Keratinocyte (primary cell): Measurements from ENCODE around the gene TAF1C. TPM values are rescaled to one million over a fixed set of nuclear protein-coding genes. Genes with fewer than 3 reads are reported as not detected.

Experiments
- DNase-seq: peaks from one replicate; pipeline ENCODE4 v3.0.0-alpha.2; 2011; ENCODE audit warnings: low read depth, missing footprints, low spot score
- FAIRE-seq: peaks from 2 replicates; lab custom pipeline; 2011; peaks lifted over from hg19 to GRCh38; lab: Jason Lieb, UNC
- H2AFZ ChIP-seq: 2 replicates; pipeline ENCODE4 v1.6.0; 2012; ENCODE audit warnings: low read length, control low read depth, inconsistent platforms; ENCODE audit not compliant: control insufficient read depth
- H3K27ac ChIP-seq: 2 replicates; pipeline ENCODE4 v1.5.1; 2011; ENCODE audit warnings: low read length; ENCODE audit not compliant: control insufficient read depth, insufficient read depth
- H3K27me3 ChIP-seq: 3 replicates; pipeline ENCODE4 v1.6.0; 2011; ENCODE audit warnings: low read length; ENCODE audit not compliant: control insufficient read depth, insufficient read depth; ENCODE audit errors: extremely low read depth
- H3K36me3 ChIP-seq, 2 experiments: 2 replicates in 1 of 2; 3 replicates in 1 of 2; pipeline ENCODE4 v1.5.1; 2011; ENCODE audit warnings: low read length in 2 of 2, mild to moderate bottlenecking in 1 of 2; ENCODE audit not compliant: control insufficient read depth in 2 of 2, insufficient read depth in 2 of 2; ENCODE audit errors: extremely low read depth in 1 of 2
- H3K4me1 ChIP-seq: 3 replicates; pipeline ENCODE4 v1.5.1; 2011; ENCODE audit warnings: low read length; ENCODE audit not compliant: control insufficient read depth, insufficient read depth; ENCODE audit errors: extremely low read depth
- H3K4me2 ChIP-seq: 3 replicates; pipeline ENCODE4 v1.6.0; 2011; ENCODE audit warnings: low read depth, low read length; ENCODE audit not compliant: control insufficient read depth, insufficient read depth; ENCODE audit errors: extremely low read depth
- H3K4me3 ChIP-seq, 3 experiments: fragments of 200-600 bp in 1 of 3; sonication (generic) in 1 of 3; 2 replicates in 2 of 3; 3 replicates in 1 of 3; pipeline ENCODE4 v1.5.1; 2011 to 2016; ENCODE audit warnings: low read length in 3 of 3, mild to moderate bottlenecking in 3 of 3, control low read depth in 2 of 3, inconsistent platforms in 1 of 3, low read depth in 1 of 3, mixed read lengths in 1 of 3, mixed run types in 1 of 3, moderate library complexity in 1 of 3; ENCODE audit not compliant: control insufficient read depth in 2 of 3, insufficient read depth in 2 of 3; ENCODE audit errors: extremely low read depth in 1 of 3
- H3K79me2 ChIP-seq: 2 replicates; pipeline ENCODE4 v1.6.0; 2012; ENCODE audit warnings: low read length; ENCODE audit not compliant: control insufficient read depth, insufficient read depth
- H3K9ac ChIP-seq: 3 replicates; pipeline ENCODE4 v1.6.0; 2011; ENCODE audit warnings: low read length; ENCODE audit not compliant: control insufficient read depth, insufficient read depth; ENCODE audit errors: extremely low read depth
- H3K9me1 ChIP-seq: 3 replicates; pipeline ENCODE4 v1.6.0; 2011; ENCODE audit warnings: low read length; ENCODE audit not compliant: control insufficient read depth, insufficient read depth; ENCODE audit errors: extremely low read depth
- H3K9me3 ChIP-seq: 2 replicates; pipeline ENCODE4 v1.5.1; 2012; ENCODE audit warnings: low read depth, low read length; ENCODE audit not compliant: control insufficient read depth
- H4K20me1 ChIP-seq: 3 replicates; pipeline ENCODE4 v1.6.0; 2011; ENCODE audit warnings: low read length; ENCODE audit not compliant: control insufficient read depth, insufficient read depth; ENCODE audit errors: extremely low read depth
- EZH2 ChIP-seq: IDR thresholded peaks from one replicate; pipeline ENCODE4 v1.6.1; 2012; ENCODE audit warnings: inconsistent platforms, mild to moderate bottlenecking, low read length, moderate library complexity
- dilution Hi-C: fragments of 300-500 bp; cut with MboI; formaldehyde crosslinking; loops from one replicate; pipeline ENCODE4 v1.7.0; 2020; ENCODE audit warnings: low sequenced_read_pairs; ENCODE audit not compliant: extremely low pct_ligation_motif_present
- polyA plus RNA-seq, 5 experiments: library from polyadenylated mRNA; depleted of rRNA in 3 of 5; stranded (reverse) in 3 of 5; stranded (forward) in 1 of 5; unstranded in 1 of 5; fragments of >200 nt; gene quantifications; 1 replicate in 1 of 5; 2 replicates in 3 of 5; 3 replicates in 1 of 5; pipeline versions ENCODE4 v1.2.1 to v1.2.3, GENCODE V29; 2011 to 2012; ENCODE audit warnings: missing spikeins in 2 of 5, low read depth in 1 of 5, low replicate concordance in 1 of 5
- TF ChIP-seq, protein P1 (sequence below), 3 experiments: IDR thresholded peaks in 1 of 3; conservative IDR thresholded peaks in 1 of 3; optimal IDR thresholded peaks in 1 of 3; 2 replicates in 2 of 3; 3 replicates in 1 of 3; pipeline versions ENCODE3 to v1.5.1; 2011; ENCODE audit warnings: low read length in 3 of 3, mild to moderate bottlenecking in 3 of 3, moderate library complexity in 2 of 3, control low read depth in 1 of 3, inconsistent platforms in 1 of 3; ENCODE audit not compliant: insufficient read depth in 2 of 3; ENCODE audit errors: extremely low read depth in 1 of 3

The TAF1C gene
- polyA plus RNA-seq, 1 donor (not counting 4 experiments of a cell fraction or from before 2014, with no cell fraction given) = 6.5 TPM

DNA sequence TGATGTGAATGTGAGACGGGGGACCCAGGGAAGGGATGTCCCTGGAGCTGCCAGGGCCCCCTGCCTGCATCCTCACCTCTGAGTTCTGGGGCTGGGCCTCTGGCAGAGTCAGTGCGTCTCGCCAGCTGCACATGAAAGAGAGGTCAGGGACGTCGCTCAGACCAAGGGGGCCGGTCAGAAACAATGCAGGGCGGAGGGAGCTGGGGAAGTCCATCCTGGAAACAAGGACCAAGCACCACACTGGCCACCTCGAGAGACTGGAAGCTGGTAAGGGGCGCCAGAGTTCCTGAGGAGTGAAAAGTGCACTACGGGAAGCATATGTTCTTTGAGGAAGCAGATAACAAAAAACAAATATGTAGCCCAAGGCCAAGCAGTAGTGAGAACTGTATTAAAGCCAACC is 2.1 kb downstream of the TAF1C start:
- Histone ChIP-seq H3K4me2 (no peak overlapping the region), H3K27ac (no peak overlapping the region), H3K36me3 (peaks cover 8 to 22% of the 10 kb centered on the region in 2 experiments), H3K9me1 (no peaks in the 10 kb centered on the region), H3K9me3 (no peaks in the 10 kb centered on the region), H3K27me3 (no peaks in the 10 kb centered on the region), H3K79me2 (peaks cover 34% of the 10 kb centered on the region), H3K4me3 (no peak overlapping the region), H3K4me1 (peaks cover 4% of the 10 kb centered on the region), H3K9ac (no peak overlapping the region), H4K20me1 (peaks cover 2% of the 10 kb centered on the region), H2AFZ (no peak overlapping the region)
- TF ChIP-seq, protein P1, sequence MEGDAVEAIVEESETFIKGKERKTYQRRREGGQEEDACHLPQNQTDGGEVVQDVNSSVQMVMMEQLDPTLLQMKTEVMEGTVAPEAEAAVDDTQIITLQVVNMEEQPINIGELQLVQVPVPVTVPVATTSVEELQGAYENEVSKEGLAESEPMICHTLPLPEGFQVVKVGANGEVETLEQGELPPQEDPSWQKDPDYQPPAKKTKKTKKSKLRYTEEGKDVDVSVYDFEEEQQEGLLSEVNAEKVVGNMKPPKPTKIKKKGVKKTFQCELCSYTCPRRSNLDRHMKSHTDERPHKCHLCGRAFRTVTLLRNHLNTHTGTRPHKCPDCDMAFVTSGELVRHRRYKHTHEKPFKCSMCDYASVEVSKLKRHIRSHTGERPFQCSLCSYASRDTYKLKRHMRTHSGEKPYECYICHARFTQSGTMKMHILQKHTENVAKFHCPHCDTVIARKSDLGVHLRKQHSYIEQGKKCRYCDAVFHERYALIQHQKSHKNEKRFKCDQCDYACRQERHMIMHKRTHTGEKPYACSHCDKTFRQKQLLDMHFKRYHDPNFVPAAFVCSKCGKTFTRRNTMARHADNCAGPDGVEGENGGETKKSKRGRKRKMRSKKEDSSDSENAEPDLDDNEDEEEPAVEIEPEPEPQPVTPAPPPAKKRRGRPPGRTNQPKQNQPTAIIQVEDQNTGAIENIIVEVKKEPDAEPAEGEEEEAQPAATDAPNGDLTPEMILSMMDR (optimal IDR thresholded peaks at IDR 0.05 in 1 of 3, IDR thresholded peaks at IDR 0.05 in 1 of 3, conservative IDR thresholded peaks at IDR 0.05 in 1 of 3; ENCODE audit: extremely low read depth in 1 of 3, insufficient read depth in 2 of 3, low read length in 3 of 3) = no peak
- TF ChIP-seq EZH2 = no peak
- FAIRE-seq (no peak), DNase-seq (no peak)
- dilution Hi-C loops = no loop called here

DNA sequence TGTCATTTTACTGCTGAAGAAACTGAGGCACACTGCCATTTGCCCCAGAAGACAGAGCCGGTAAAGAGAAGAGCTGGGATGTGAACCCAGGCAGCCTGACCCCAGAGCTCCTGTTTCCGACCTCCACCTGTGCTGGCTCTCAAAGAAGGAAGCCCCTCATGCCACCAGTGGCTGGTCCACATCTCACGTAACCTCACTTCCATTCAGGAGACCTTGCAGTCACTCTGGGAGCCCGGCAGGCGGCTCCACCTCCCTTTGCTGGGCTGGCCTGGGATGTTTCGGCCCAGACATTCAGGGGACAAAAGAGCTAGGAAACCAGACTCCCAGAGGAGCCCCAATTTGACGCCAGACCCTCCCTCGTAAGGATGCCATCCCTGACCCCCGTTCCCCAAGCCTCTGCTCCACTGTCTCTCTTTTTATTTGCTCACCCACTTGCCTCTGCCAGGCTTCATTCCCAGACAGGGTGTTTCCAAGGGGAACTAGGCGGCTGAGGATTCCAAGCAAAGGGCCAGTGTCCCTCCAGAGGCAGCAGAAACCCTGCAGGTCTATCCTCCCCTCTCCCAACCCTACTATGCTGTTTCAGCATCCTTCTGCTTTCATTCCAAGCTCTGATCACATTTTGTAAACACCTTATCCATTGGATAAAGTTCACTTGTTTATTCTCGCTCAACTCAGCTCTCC is 2.8 kb downstream of the TAF1C start:
- Histone ChIP-seq H3K9me3 (no peaks in the 10 kb centered on the region), H3K4me1 (peaks cover 4% of the 10 kb centered on the region), H3K9me1 (no peaks in the 10 kb centered on the region), H4K20me1 (peaks cover 2% of the 10 kb centered on the region), H3K4me3 (no peak overlapping the region), H3K36me3 (peaks cover 10 to 22% of the 10 kb centered on the region in 2 experiments), H3K27me3 (no peaks in the 10 kb centered on the region), H3K4me2 (no peak overlapping the region), H3K27ac (no peak overlapping the region), H3K9ac (no peak overlapping the region), H2AFZ (no peak overlapping the region), H3K79me2 (peaks cover 34% of the 10 kb centered on the region)
- dilution Hi-C loops = no loop called here
- no peak for DNase-seq
- FAIRE-seq = no peak
- TF ChIP-seq, protein P1 (optimal IDR thresholded peaks at IDR 0.05 in 1 of 3, IDR thresholded peaks at IDR 0.05 in 1 of 3, conservative IDR thresholded peaks at IDR 0.05 in 1 of 3; ENCODE audit: extremely low read depth in 1 of 3, insufficient read depth in 2 of 3, low read length in 3 of 3) = peak in 1 of 3 experiments; percentile 15
- no peak for TF ChIP-seq EZH2
